WTC11 (cell line): ENCODE measurements around the gene KRTAP1-5. TPM values are rescaled to one million over a fixed set of nuclear protein-coding genes. Genes with fewer than 3 reads are reported as not detected.

Source experiments
- ATAC-seq: fragments of 200-7000 bp; cut with Tn5 transposase; 2 replicates; pipeline ENCODE4 v1.10.0; 2021; ENCODE audit warnings: mild to moderate bottlenecking, moderate library complexity
- Bru-seq: library from RNA; stranded (reverse); fragments of 400-500 nt; gene quantifications from one replicate; lab custom pipeline; 2021; lab: Mats Ljungman, UMichigan
- CTCF ChIA-PET: fragments of 300-600 bp; sonication (Branson Sonifier 250); formaldehyde crosslinking; loops from one replicate; lab custom pipeline; 2021; ENCODE audit warnings: antibody characterized with exemption; lab: Charles Lee
- POLR2A ChIA-PET: fragments of 350-600 bp; sonication (Branson Sonifier 250); formaldehyde crosslinking; loops from one replicate; lab custom pipeline; 2021; ENCODE audit warnings: antibody characterized with exemption; lab: Charles Lee
- DNase-seq: peaks from one replicate; pipeline ENCODE4 v3.0.0; 2021; ENCODE audit warnings: low spot score
- H3K27ac Mint-ChIP-seq: 2 replicates; pipeline ENCODE4 v1.8.0; 2021; ENCODE audit warnings: mixed read lengths
- H3K27me3 Mint-ChIP-seq: 2 replicates; pipeline ENCODE4 v1.8.0; 2021; ENCODE audit warnings: low read depth, mild to moderate bottlenecking, moderate library complexity, mixed read lengths
- H3K36me3 Mint-ChIP-seq: 2 replicates; pipeline ENCODE4 v1.8.0; 2021; ENCODE audit warnings: mixed read lengths
- H3K4me1 Mint-ChIP-seq: 2 replicates; pipeline ENCODE4 v1.8.0; 2022; ENCODE audit warnings: mixed read lengths
- H3K4me3 Mint-ChIP-seq: 2 replicates; pipeline ENCODE4 v1.8.0; 2021; ENCODE audit warnings: mild to moderate bottlenecking, moderate library complexity, mixed read lengths
- H3K9me3 Mint-ChIP-seq: 2 replicates; pipeline ENCODE4 v1.8.0; 2021; ENCODE audit warnings: mixed read lengths
- CBFB ChIP-seq: sonication (generic); formaldehyde crosslinking; IDR thresholded peaks from 2 replicates; pipeline ENCODE4 v1.8.1; 2022; ENCODE audit warnings: mild to moderate bottlenecking, low read depth, missing genetic modification reagents
- EMX1 ChIP-seq: fragments of 250-450 bp; sonication (Bioruptor Pico); IDR thresholded peaks from 2 replicates; pipeline ENCODE4 v1.8.0; 2021; ENCODE audit warnings: mild to moderate bottlenecking
- ETV6 ChIP-seq: sonication (generic); formaldehyde crosslinking; IDR thresholded peaks from 2 replicates; pipeline ENCODE4 v1.8.1; 2022; ENCODE audit warnings: mild to moderate bottlenecking, missing genetic modification reagents
- FOXP1 ChIP-seq: sonication (generic); formaldehyde crosslinking; IDR thresholded peaks from 2 replicates; pipeline ENCODE4 v1.8.0; 2022; ENCODE audit warnings: missing genetic modification reagents, mild to moderate bottlenecking, moderate library complexity, borderline replicate concordance
- GRHL2 ChIP-seq: fragments of 250-450 bp; sonication (Bioruptor Pico); IDR thresholded peaks from 2 replicates; pipeline ENCODE4 v1.8.0; 2022; ENCODE audit warnings: mild to moderate bottlenecking, moderate library complexity; ENCODE audit not compliant: insufficient replicate concordance, severe bottlenecking
- GTF2I ChIP-seq: fragments of 250-450 bp; sonication (Bioruptor Pico); conservative IDR thresholded peaks from 2 replicates; pipeline ENCODE4 v1.4.0; 2021; ENCODE audit warnings: mild to moderate bottlenecking
- KAT7 ChIP-seq: sonication (generic); formaldehyde crosslinking; IDR thresholded peaks from 2 replicates; pipeline ENCODE4 v1.8.1; 2023; ENCODE audit warnings: missing genetic modification reagents, mild to moderate bottlenecking, borderline replicate concordance
- MYBL2 ChIP-seq: sonication (generic); formaldehyde crosslinking; IDR thresholded peaks from 2 replicates; pipeline ENCODE4 v1.8.1; 2023; ENCODE audit warnings: mild to moderate bottlenecking, moderate library complexity, missing genetic modification reagents
- NFYB ChIP-seq: sonication (generic); formaldehyde crosslinking; conservative IDR thresholded peaks from 2 replicates; pipeline ENCODE4 v1.8.0; 2022; ENCODE audit warnings: low read depth, missing genetic modification reagents
- OVOL2 ChIP-seq: fragments of 250-450 bp; sonication (Bioruptor Pico); IDR thresholded peaks from 2 replicates; pipeline ENCODE4 v1.9.0; 2021; ENCODE audit warnings: mild to moderate bottlenecking, borderline replicate concordance
- TP53 ChIP-seq: sonication (generic); formaldehyde crosslinking; IDR thresholded peaks from 2 replicates; pipeline ENCODE4 v1.8.1; 2023; ENCODE audit warnings: mild to moderate bottlenecking, missing genetic modification reagents
- ZNF138 ChIP-seq: sonication (generic); formaldehyde crosslinking; conservative IDR thresholded peaks from 2 replicates; pipeline ENCODE4 v1.8.1; 2022; ENCODE audit warnings: mild to moderate bottlenecking, moderate library complexity, missing genetic modification reagents
- ZNF232 ChIP-seq: sonication (generic); formaldehyde crosslinking; IDR thresholded peaks from 2 replicates; pipeline ENCODE4 v1.8.0; 2022; ENCODE audit warnings: mild to moderate bottlenecking, missing genetic modification reagents
- ZNF263 ChIP-seq: sonication (generic); formaldehyde crosslinking; IDR thresholded peaks from 2 replicates; pipeline ENCODE4 v1.8.1; 2022; ENCODE audit warnings: low read depth, mild to moderate bottlenecking, moderate library complexity, missing genetic modification reagents
- ZNF416 ChIP-seq: fragments of 250-450 bp; sonication (Bioruptor Pico); IDR thresholded peaks from 2 replicates; pipeline ENCODE4 v1.9.0; 2021; ENCODE audit warnings: mild to moderate bottlenecking, inconsistent platforms
- long read RNA-seq, 3 experiments: library from RNA in 1 of 3; library from capped mRNA in 1 of 3; library from polyadenylated mRNA in 1 of 3; unstranded in 2 of 3; stranded (forward) in 1 of 3; transcript quantifications; one replicate each; pipeline ENCODE4 v2.0.0, GENCODE V29; 2021
- total RNA-seq: library from RNA; stranded (reverse); gene quantifications from 3 replicates; pipeline ENCODE4 v1.2.3, GENCODE V29; 2021
- TF ChIP-seq, protein P1 (sequence below): sonication (generic); formaldehyde crosslinking; IDR thresholded peaks from 2 replicates; pipeline ENCODE4 v1.8.0; 2023; ENCODE audit warnings: mild to moderate bottlenecking, missing genetic modification reagents
- TF ChIP-seq, protein P2 (sequence below): fragments of 250-450 bp; sonication (Bioruptor Pico); IDR thresholded peaks from 2 replicates; pipeline ENCODE4 v1.9.0; 2021; ENCODE audit warnings: mild to moderate bottlenecking

Gene KRTAP1-5, protein sequence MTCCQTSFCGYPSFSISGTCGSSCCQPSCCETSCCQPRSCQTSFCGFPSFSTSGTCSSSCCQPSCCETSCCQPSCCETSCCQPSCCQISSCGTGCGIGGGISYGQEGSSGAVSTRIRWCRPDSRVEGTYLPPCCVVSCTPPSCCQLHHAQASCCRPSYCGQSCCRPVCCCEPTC
- not detected in 3 replicates for total RNA-seq
- Bru-seq, nascent RNA = not detected
- long read RNA-seq, experiment 1 = 0 reads
- long read RNA-seq, experiment 2 = 0 reads
- long read RNA-seq, experiment 3 = 0 reads

DNA sequence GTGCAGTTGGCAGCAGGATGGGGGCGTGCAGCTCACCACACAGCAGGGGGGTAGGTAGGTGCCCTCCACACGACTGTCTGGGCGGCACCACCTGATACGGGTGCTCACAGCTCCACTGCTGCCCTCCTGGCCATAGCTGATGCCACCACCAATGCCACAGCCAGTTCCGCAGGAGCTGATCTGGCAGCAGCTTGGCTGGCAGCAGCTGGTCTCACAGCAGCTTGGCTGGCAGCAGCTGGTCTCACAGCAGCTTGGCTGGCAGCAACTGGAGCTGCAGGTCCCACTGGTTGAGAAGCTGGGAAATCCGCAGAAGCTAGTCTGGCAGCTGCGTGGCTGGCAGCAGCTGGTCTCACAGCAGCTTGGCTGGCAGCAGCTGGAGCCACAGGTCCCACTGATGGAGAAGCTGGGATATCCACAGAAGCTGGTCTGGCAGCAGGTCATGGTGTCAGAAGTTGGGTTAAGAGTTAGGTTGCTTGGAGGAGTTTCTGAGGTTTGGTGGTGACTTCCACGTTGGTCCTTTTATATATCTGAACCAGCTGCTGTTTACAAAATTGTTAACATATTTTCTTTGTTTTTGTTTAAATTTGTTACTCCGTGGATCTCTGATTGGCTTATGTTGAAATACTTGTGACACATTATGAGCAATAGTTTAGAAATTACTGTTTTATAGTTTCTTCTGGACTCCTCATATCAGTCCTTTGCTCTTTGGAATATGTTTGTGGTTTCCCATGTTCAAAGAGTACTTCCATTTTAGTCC is at the start of gene KRTAP1-5:
KRTAP1-5 (minus strand) TSS at position 494 of the 757 bp plus-strand sequence; CDS start at position 441, 53 bp downstream.
- no peaks in the 10 kb centered on the region for H3K27me3 Mint-ChIP-seq
- CTCF ChIA-PET = interaction anchor here (0.5 kb wide), 1 partner anchor 1319 kb away, joined by 3 read pairs; no protein-coding TSS in a partner anchor
- peaks cover 5% of the 10 kb centered on the region; the same call in 1 of the 2 replicates for H3K9me3 Mint-ChIP-seq
- no peak for ATAC-seq
- H3K36me3 Mint-ChIP-seq = no peaks in the 10 kb centered on the region
- POLR2A ChIA-PET = no interaction called here
- H3K4me1 Mint-ChIP-seq = no peaks in the 10 kb centered on the region
- DNase-seq = no peak
- no peak within 1 kb of the TSS for H3K27ac Mint-ChIP-seq
- TF ChIP-seq CBFB (CRISPR knock-in tag) (no peak), GRHL2 (CRISPR knock-in tag) (no peak), KAT7 (CRISPR knock-in tag) (no peak), EMX1 (CRISPR knock-in tag) (no peak), NFYB (CRISPR knock-in tag) (no peak), ZNF138 (CRISPR knock-in tag) (no peak)
- TF ChIP-seq, protein P1, sequence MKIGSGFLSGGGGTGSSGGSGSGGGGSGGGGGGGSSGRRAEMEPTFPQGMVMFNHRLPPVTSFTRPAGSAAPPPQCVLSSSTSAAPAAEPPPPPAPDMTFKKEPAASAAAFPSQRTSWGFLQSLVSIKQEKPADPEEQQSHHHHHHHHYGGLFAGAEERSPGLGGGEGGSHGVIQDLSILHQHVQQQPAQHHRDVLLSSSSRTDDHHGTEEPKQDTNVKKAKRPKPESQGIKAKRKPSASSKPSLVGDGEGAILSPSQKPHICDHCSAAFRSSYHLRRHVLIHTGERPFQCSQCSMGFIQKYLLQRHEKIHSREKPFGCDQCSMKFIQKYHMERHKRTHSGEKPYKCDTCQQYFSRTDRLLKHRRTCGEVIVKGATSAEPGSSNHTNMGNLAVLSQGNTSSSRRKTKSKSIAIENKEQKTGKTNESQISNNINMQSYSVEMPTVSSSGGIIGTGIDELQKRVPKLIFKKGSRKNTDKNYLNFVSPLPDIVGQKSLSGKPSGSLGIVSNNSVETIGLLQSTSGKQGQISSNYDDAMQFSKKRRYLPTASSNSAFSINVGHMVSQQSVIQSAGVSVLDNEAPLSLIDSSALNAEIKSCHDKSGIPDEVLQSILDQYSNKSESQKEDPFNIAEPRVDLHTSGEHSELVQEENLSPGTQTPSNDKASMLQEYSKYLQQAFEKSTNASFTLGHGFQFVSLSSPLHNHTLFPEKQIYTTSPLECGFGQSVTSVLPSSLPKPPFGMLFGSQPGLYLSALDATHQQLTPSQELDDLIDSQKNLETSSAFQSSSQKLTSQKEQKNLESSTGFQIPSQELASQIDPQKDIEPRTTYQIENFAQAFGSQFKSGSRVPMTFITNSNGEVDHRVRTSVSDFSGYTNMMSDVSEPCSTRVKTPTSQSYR (CRISPR knock-in tag) = no peak
- H3K4me3 Mint-ChIP-seq = no peak within 1 kb of the TSS

DNA sequence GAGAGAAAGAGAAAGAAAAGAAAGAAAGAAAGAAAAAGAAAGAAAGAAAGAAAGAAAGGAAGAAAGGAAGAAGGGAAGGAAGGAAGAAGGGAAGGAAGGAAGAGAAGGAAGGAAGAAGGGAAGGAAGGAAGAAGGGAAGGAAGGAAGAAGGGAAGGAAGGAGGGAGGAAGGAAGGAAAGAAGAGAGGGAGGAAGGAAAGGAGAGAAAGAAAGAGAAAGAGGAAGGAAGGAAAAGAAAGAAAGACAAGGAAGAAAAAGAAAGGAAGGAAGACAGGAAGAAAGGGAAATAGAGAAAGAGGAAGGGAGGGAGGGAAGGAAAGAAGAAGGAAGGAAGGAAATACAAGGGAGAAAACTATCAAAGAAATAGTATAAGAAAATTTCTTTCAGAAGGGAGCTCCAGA is 49.8 kb upstream of the KRTAP1-5 start:
- DNase-seq (no peak), ATAC-seq (no peak)
- Mint-ChIP-seq H3K27me3 (no peaks in the 10 kb centered on the region; the same call in 1 of the 2 replicates), H3K4me3 (no peak overlapping the region), H3K4me1 (no peaks in the 10 kb centered on the region; the same call in 1 of the 2 replicates), H3K36me3 (no peaks in the 10 kb centered on the region), H3K27ac (no peak overlapping the region), H3K9me3 (peaks cover 22% of the 10 kb centered on the region)
- TF ChIP-seq, protein P2, sequence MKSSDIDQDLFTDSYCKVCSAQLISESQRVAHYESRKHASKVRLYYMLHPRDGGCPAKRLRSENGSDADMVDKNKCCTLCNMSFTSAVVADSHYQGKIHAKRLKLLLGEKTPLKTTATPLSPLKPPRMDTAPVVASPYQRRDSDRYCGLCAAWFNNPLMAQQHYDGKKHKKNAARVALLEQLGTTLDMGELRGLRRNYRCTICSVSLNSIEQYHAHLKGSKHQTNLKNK = no peak
- TF ChIP-seq OVOL2 (CRISPR knock-in tag) (no peak), EMX1 (CRISPR knock-in tag) (no peak), ETV6 (CRISPR knock-in tag) (no peak), ZNF138 (CRISPR knock-in tag) (no peak), ZNF232 (CRISPR knock-in tag) (no peak), TP53 (CRISPR knock-in tag) (no peak), ZNF416 (CRISPR knock-in tag) (no peak), FOXP1 (no peak), MYBL2 (CRISPR knock-in tag) (no peak), GTF2I (CRISPR knock-in tag) (no peak), ZNF263 (CRISPR knock-in tag) (no peak)
- TF ChIP-seq, protein P1 (CRISPR knock-in tag) = no peak
- ChIA-PET CTCF (no interaction called here), POLR2A (no interaction called here)
